HG02885 (cell line): ENCODE data around the gene HSD17B4.

Experiments
- ATAC-seq: cut with Tn5 transposase; IDR thresholded peaks from one replicate; pipeline ENCODE4 v1.9.1; 2021; ENCODE audit warnings: mild to moderate bottlenecking; ENCODE audit not compliant: unreplicated experiment, poor library complexity

HSD17B4 gene

DNA sequence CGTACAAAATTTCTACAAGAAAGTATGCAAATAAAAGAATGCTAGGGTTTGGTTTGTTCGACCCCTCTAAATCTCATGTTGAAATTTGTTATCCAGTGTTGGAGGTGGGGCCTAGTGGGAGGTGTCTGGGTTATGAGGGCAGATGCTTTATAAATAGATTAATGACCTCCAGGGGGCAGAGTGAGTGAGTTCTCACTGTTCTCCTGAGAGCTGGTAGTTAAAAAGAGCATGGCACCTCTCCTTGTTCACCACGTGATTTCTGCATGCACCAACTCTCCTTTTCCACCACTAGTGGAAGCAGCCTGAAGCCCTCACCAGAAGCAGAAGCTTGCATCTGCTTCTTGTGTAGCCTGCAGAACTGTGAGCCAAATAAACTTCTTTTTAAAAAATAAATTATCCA lies 126.6 kb downstream of the HSD17B4 start:
- peak; percentile 89 for ATAC-seq

DNA sequence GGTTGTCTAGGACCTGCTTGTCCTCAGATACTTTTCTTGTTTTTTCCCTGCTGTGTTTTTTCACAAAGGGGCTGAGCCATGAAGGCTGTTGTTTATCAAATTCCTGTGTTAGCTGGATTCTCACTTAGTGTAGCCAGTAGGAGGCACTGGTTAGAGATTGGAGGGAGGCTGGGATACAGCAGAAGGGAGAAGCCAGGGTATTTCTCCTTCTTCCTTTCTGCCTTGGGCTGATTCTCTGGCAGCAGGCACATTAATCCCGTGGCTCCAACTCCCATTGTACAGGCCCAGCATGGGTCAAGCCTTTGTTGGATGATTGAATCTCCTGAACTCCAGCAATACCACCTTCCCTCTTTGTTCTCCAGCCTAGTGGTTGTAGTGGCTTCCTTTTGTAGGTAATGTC lies 130.7 kb downstream of the HSD17B4 start:
- ATAC-seq = no peak

DNA sequence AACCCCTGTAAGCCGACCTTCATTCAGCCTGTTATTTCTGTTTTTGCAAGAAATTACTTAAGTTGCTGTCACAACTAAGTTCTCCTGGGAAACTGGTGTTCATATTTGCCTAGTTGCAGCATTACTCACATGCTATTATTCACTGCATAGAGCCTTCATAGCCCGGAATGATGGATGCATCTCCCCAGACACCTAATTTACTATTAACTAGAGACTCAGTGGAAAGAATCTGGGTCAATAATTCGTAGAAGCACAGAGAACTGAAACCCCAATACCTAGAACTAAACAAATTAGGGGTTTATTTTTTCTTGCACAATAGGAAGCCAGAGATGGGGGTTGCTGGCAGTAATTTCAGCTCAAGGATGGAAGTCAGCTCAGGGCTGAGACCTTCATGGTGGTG lies 131.4 kb downstream of the HSD17B4 start:
- ATAC-seq = peak; percentile 52
